CD4-positive, alpha-beta T cell treated with Interleukin-10 for 1 hour (primary cell): ENCODE results near the gene CALML4.
"Not testable (repeated sequence)": the region's sequence is repeated elsewhere in the genome, so short reads cannot be mapped to it uniquely, and the experiment has no call there.

Source experiments
- DNase-seq: peaks from one replicate; pipeline ENCODE4 v3.0.0-alpha.2; 2020

Gene CALML4

DNA sequence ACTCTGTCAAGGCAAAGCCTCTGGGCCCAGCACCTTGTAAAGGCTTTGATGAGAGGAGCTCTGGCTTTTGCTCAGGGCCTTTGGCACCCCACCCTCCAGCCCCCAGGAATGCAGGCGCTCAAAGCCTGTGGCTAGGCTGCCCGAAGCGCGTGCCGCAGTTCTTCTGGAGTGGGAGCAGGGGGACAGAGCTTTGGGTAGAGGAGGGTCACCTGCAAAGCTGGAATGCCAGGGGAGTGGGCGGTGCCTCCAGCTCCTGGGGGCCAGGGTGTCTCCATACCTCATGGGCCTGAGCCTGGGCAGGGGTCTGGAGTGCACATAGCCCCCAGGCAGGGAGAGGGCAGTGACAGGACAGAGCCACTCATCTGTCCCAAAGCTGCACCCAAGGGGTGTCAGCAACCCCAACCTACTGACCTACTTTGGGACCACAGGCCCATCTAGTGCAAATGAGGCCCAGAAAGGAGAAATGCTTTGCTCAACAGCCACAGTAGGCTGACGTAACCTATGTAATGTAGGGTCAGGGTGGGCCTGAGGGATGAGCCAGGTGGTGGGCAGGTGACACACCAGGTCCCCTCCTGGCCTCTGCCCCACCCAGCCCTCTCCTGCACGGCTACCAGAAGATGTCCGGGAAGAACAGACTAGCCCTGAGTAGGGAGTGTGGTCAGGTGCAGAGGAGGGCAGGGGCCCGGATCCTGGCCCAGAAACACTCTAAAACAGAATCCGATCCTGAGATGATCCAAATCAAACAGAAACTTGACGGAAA, 2.2 kb upstream of the CALML4 start:
- DNase-seq: no peak

DNA sequence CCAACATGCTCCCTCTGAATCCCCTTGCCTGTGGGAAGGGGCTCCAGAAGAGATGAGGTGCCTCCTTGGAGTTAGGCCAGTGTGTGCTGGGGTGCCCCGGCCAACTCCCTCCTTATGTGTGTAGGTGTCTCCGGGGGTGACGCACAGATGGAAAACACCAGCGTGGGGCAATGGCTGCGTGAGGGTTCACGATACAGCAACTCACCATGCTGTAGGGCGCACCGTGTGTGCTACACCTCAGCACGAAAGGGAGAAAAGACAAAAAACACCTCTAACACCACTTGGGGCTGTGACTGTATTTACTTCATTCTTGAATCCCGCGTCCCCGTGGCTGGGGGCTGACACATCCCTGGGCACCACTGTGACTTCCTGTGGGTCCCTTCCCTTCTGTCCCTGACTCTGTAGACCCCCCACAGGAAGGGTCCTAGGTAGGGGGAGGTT, 1.6 kb upstream of the CALML4 start:
- no peak for DNase-seq

DNA sequence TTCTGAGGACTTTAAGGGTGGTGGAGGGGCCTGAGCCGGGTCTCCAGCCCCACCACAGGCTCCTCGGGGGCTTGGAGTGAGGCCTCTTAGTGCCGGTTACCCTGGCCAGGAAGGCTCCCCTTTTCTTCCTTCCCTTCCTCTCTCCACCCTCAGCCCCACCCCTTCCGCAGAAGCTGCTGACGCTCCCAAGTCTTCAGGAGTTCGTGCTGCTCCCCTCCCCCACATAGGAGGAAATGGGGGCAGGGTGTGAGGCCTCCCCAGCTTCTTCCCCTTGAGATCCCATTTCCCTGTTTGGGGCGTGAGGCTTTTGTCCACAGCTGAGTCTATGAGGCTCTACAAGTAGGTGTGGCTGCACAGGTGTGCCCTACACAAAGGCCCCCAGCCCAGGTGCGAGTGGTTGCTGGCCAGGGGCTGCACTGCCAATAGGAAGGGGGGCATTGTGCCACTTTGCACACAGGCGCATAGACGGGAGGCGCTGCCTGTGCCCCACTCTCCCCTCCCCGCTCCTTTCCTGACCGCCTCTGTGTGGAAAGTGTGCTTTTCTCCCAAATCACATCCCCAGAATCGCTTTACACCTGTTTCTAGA, 915 bp upstream of the CALML4 start:
- DNase-seq: no peak

DNA sequence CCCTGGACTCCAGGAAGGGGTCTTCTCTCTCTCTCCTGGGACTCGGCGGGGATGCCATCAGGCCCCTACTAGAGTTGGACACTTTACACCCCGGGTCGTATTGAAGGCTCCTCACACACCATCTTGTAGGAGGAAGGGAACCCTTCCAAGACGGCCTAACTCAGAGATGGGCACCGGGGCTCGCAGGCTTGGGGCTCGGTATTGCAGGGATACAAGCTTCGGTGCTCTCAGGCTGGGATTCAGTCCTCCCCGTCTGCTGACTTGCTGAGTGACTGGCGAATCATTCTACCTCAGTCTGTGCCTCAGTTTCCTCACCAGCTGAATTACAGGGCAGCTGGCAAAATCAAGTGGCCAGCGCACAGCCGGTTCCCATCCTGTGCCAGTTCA, 419 bp upstream of the CALML4 start:
- no peak for DNase-seq

DNA sequence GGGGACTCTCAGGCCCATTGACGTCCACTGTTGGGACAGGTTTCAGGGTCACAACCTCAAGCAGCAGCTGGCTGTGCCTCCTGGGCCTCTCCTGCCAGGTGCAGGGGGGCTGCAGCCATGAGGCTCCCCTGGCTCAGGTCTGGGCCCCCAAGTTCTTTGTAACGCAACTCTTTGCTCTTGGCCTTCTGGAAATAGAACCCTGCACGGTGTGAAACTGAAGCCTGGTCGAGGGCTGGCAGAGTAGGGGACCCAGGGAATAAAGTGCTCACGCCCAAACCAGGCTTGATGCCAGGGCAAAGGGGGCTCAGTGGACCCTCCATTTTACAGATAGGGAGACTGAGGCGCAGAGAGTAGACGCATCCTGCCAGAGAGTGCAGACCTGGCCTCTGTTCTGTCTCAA, 771 bp downstream of the CALML4 start:
- no peak for DNase-seq

DNA sequence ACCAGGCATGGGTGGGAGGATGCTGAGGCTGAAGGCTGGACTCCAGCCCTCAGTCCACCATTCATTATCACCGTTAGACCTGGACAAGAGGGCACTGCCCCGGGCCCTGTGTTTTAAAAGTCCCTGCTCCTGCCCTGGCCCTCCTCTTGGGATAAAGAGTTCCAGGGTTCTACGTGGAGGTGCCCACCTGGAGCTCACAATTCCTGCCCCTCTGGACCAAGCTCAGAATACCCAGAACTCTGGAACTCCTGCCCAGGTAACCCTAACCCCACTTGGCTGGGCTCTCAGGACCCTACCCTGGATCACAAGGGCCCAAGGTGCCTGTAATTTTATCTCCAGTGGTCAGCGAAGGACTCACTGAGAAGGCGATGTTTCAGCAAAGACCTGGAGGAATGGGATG, 1.2 kb downstream of the CALML4 start:
- no peak for DNase-seq

DNA sequence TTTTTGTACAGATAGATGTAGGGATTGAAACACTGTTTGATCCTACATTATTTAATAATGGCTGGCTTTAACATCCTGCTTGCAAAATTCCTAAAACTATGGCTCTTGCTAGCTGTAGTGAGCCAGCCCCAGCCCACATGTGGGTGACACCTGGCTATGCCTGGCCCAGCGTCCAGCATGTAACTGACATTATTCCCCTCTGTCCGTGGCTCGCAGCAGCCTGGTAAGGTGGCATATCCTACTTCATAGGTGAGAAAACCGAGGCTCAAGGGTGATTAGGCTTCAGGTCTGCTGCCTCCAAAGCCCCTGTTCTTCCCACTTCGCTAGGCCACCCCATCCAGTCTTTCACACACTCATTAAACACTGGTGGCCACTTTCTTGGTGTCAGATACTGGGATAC, 1.6 kb downstream of the CALML4 start:
- DNase-seq: no peak

DNA sequence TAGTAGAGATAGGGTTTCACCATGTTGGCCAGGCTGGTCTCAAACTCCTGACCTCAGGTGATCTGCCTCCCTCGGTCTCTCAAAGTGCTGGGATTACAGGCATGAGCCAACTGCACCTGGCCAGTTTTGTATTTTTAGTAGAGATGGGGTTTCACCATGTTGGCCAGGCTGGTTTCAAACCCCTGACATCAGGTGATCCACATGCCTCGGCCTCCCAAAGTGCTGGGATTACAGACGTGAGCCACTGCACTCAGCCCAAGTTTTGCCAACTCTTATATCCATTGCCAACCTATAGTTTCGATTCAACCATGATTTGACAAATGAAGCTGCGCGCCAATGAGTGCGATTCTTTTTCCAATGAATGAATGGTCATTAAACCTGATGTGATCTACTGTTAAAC, 2.1 kb downstream of the CALML4 start:
- DNase-seq: not testable (repeated sequence)

DNA sequence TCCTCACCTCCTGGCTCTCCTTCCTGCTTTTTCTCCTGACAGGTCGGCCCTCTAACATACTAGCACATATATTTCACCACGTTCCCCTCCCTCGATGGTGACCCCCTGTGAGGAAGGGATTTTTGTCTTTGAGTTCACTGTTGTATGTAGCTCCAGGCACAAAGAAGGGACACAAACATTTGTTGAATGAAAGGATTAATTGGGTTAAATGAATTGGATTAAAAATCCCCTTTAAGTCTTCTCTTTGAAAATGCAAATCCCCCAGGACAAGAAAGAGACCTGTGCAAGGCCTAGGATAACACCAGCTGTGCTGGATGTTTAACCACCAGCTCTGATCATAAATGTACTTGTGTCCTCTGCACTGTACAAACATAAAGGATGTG, 3.3 kb downstream of the CALML4 start:
- DNase-seq: no peak

DNA sequence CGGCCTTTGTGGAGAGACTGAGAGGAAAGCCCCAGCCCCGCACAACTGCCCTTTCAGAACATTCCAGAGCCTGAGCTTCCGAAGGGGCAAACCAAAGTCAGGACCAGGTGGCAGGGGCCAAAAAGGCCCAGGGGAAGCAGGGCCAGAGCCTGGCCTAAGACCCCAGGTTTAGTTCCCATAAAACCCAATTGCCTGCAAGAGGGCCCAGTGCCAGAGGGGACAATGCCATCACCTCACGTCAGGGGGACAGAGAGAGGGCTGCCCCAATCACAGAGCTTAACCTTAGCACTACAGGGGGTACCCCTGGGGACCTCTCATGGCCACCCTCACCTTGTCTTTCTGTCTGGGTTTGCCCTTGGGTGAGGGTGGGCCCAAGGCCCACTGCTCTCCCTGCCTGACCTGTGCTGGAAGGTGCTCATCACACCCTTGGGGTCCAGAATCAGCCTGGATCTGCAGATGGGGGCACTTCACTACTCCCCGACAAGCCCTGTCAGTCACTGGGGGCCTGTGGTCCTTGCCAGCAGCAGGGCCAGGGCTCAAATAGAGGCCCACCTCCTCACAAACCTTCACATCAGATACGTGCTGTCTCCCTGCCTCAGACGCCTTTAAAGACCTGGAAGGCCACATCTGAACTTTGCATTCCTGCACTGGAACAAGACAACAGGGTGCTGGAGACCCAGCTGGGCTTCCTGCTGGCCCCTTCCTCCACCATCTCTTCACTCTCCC, 3.8 kb downstream of the CALML4 start:
- no peak for DNase-seq

DNA sequence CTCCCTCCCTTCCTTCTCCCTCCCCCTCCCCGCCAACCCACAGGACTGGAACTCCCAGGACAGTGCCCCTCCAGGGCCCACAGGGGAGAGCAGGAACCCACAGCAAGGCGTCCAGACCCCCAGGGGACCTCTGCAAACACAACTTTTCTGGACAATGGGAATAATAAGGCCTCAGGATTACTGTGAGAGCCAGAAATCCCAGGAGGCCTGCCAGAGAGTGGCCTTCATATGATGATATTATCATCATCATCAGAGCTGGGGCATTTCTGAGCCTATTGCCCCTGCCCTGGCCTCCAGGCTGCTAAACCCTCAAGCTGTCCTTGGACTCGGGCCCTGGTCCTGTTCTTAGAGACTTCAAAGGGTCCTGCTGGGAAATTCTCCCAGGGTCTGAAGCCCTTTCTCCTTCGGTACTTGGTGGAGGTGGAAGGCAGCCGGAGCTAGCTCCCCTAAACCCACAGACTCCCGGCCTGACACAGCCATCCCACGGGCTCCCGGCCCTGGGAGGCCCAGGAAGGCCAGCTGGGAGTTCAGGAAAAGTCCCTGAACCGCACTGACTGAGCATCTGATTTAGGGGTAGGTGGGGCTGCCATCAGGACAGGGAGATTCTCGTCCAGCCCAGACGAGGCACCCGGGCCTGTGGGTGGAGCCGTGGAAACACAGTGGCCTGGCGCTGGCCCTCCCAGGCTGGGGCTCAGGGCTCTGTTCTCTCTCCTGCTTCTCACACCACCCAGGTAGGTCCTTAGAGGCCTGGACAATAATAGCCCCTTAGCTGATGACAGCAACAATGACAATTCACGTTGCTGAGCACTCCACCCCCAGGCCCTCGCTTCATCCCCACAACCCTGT, 4.9 kb downstream of the CALML4 start:
- no peak for DNase-seq

DNA sequence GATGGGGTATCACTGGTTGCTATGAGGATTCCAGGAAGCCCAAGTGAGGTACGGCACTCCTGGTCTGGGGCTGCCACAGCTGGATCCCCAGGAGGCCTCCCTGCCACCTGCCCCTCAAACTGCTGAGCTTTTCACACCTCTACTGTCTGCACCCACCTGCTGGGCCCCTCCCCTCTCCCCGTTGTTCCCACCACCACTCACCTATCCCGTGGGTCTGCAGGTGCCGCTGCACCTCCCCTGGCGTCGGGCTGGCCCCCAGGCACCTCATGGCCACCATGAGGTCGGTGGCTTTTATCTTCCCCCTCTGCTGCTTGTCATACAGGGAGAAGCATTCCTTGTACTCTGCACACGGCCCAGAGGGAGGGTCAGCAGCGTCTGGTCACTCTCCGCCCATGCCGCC, 5.8 kb downstream of the CALML4 start:
- DNase-seq: no peak

DNA sequence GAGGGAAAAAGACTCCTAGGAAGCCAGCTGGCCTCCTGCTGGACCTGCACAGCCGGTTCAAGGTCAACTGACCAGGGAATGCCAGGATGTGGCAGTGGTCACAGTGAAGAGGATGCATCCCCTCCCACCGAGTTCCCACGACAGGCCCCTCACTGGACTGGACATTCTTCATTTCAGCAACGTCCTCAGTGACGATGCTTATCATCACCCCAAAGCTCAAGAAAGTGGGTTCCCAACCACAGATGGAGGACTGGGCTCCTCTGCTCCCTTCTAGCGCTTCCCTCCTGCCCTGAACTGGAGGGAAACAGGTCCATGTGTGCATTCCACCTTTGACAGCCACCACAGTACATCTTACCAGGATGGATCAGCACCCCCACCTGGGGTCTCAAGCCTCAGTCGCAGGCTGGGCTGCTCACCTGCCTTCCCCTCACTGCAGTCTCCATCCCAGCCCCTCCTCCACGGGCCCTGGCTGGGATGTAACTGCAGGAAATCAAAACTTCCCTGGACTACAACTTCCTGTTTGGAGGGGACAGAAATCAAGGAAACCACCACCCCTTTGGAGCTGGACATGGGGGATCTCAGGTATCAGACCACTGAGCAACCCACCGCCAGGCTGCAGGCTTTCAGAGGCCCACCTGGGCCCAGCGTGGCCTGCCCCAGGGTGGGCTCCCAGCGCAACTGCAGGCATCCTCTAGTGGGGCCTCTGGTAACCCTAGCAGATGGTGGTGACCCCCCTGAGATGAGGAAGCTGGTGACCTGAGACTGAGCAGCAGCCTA, 7.3 kb downstream of the CALML4 start:
- DNase-seq: no peak

DNA sequence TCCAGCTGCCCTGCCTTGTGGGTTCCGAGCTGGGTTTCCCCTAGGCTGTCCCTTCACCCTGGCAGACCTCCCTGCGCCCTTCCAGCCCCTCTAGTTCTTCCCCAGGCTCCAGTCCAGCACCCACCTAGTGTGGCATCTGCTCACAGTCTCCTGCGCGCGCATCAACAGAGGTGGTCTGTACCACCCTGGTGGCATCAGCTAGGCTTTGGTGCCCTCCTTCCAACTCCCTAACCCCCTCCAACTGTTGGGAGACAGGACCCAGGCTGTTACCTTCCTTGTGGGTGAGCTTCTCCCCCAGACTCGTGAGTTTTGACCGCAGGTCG, 8.0 kb downstream of the CALML4 start:
- no peak for DNase-seq

DNA sequence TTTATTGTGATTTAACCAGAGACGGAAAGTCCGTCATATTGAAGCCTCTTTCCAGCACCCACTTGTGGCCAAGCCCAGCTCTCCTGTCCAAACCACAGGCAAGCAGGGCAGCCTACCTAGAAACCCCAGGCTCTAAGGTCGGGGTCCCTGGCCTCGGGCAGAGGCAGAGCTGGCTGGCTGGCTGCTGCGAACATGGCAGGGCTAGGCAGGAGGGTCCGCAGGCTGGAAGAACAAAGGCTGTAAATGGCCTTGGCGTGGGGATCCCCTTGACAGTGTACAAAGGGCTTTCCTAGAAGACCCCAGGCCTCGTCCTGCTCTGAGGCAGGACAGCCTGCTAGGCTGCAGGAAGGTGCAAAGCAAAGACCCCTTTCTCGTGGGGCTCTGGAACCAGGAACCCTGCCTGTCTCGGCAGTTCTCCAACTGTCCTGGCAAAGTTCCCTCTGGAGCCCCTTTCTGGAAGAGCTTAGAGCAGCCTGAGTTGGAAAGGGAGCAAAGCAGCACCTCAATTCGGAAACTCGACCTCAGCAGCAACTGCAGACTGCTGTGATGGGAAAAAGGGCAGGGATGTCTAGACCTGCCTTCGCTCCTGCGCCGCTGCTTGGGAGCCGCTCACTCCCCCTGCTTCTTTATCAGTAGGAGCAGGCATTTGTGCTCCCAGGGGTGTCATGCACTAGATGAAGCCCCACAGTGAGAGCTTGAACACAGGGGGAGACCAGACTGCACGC, 8.5 kb downstream of the CALML4 start:
- no peak for DNase-seq

DNA sequence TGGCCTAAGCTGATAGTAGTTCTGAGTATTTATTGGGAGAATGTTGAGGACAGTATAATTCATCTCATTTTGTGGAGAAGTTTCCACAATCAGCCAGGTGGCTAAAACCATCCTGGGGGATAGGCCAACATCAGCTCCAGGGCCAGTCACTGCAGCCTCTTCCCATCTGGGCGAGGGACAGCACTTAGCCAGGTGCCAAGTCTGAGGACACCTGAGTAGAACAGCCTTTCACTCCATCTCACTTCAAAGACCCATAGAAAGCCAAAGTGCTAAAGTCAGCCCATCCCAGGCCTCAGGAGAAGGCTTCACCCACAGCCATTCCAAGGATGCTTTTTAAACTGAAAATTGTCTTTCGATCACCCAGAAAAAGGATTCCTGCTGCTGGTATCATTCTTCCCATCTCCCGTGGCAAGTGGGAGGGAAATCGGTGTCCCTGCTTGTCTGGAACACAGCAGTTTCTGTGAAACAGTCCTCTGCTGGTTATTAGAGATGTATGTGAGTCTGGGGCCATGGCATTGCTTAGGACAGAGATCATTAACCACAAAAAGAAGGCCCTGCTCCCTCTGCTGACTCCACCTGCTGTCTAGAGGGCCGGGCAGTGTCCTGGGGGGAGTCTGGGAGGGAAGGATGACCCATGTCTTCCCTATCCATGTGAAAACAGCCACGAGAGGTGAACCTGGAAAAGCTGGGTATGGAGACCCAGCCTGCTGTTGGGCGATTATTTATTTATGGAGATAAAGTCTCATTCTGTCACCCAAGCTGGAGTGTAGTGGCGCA, 9.6 kb downstream of the CALML4 start:
- DNase-seq: no peak

DNA sequence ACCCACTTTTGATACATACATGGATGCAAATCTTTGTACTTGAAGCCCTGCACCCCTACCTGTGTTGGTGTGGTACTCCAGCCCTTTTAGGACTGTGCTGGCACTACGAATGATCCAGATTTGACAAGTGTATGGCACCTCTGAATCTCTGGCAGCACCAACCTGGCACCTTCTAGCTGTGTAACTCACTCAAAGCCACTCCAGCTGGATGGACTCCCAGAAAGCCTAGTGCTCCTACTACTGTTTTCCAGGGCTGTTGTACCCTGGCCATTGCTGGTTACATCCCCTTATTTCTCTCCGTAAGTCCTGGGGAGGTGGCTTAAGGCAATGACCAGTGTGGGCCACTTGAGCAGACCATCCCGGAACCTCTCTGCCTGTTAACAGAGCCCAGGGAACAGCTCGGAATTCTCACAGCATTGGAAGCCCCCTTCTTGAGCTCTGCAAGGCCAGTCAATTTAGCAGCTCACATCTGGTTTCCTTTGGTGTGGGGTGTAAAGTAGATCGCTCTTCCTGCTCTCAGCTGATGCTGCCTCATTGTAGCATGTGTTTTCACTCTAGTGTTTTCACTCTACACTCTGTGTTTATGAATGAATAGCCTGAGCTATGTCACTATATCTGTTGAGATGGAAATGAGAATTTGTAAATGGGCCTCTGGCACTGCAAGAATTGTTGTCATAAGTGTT, 12.2 kb downstream of the CALML4 start:
- DNase-seq: no peak

DNA sequence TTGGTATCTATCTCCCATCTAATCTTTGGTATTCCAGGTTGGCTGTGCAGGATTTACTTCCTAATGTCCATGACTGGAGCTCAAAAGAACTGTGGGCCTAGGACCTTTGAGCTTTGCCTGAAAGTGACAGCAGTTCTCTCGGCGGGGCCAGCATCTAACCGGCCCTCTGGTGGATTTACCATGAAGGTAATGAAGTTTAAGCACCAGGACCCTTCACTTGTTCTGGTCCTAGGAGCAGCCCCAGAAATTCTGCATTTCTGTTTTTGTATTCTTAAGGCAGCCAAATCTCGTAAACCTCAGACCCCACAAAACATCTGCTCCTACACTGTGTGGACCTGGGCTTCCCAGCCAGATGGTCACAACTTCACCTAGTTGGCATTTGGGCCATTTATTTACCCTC, 13.0 kb downstream of the CALML4 start:
- DNase-seq: no peak

DNA sequence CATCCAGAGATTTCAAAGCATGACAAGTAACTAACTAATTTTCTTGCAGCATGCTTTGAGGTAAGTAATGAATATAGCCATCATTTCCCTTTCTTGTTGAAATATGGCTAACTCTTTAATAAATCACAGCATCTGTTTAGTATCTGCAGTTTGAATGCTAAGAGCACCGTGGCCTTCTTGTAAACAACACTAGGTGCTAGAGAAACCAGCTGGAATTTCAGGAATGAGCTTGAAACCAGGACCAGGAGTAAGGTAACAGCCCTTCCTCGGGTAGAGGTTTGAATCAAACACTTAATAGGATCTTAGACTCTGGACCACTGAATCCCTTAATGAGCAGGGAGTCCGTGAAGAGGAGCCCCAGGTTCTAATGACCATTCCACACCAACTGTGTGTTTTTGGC, 13.6 kb downstream of the CALML4 start:
- no peak for DNase-seq

DNA sequence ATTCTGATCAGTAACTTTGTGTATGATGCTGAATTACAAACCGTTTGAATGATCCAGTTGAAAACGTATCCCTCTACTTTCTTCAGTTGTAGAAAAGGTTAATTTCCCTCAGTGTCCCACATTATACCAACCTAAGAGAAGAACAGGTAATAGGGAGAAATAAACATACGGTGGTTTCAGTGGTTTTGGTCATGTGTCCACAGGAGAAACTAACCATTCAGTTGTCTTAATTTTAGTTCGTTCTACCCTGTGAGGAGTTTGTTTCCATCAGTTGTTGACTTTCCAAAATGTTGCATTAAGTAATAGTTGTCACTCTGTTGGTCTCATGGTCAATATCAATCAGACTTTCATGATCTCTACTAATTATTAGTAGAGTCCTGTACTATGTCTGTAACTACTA, 15.1 kb downstream of the CALML4 start:
- no peak for DNase-seq

DNA sequence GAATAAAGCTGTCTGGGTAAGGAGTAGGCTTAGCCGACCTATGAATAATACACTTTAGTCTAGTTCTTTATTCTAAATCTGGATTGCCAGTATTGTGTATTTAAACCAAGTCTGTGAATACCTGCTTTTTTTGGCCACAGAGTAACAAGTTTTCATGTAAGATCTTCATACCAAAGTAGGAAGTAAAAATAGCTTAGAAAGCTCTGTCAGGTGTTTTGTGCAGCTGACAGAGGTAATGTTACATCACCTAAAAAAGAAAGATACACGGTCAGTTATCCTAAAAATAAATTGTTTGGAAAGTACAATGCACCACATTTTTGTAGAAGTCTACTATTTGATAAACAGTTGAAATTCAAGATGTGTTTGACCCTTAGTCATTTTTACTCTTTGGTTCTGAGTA, 16.5 kb downstream of the CALML4 start:
- DNase-seq: no peak
